SKM-1 treated with dmso at 0.1 percent for 144 hours (cell line): ENCODE results near the gene PBX3.

Experiments used
- DNase-seq: peaks from one replicate; lab custom pipeline; 2025; ENCODE audit not compliant: unreplicated experiment; lab: John Stamatoyannopoulos, UW

Gene PBX3

GRCh38 chr9:125932012-125932411, 184.8 kb downstream of the PBX3 start:
- DNase-seq = no peak

- no peak for DNase-seq
These were observed 185.7 kb downstream of the PBX3 start for GRCh38 chr9:125932746-125933455.

- no peak for DNase-seq
These were observed 195.0 kb downstream of the PBX3 start for GRCh38 chr9:125942125-125942524.

GRCh38 chr9:125943831-125944230, 196.7 kb downstream of the PBX3 start:
- no peak for DNase-seq

- DNase-seq = no peak
These were observed 199.2 kb downstream of the PBX3 start for GRCh38 chr9:125946397-125946796.

GRCh38 chr9:125948887-125949596, 201.9 kb downstream of the PBX3 start:
- no peak for DNase-seq

GRCh38 chr9:125949703-125950460, 202.7 kb downstream of the PBX3 start:
- no peak for DNase-seq

GRCh38 chr9:125950880-125951471, 203.8 kb downstream of the PBX3 start:
- DNase-seq = no peak

GRCh38 chr9:125953314-125954019, 206.3 kb downstream of the PBX3 start:
- no peak for DNase-seq

- no peak for DNase-seq
These were observed 208.9 kb downstream of the PBX3 start for GRCh38 chr9:125956102-125956501.

- DNase-seq = no peak
These were observed 212.1 kb downstream of the PBX3 start for GRCh38 chr9:125959315-125959714.

- no peak for DNase-seq
These were observed 212.9 kb downstream of the PBX3 start for GRCh38 chr9:125959951-125960619.

GRCh38 chr9:125960626-125961025, 213.5 kb downstream of the PBX3 start:
- no peak for DNase-seq

- DNase-seq = no peak
These were observed 213.9 kb downstream of the PBX3 start for GRCh38 chr9:125961072-125961471.

- no peak for DNase-seq
These were observed 216.8 kb downstream of the PBX3 start for GRCh38 chr9:125963932-125964331.

- no peak for DNase-seq
These were observed 217.6 kb downstream of the PBX3 start for GRCh38 chr9:125964702-125965225.

- DNase-seq = no peak
These were observed 218.3 kb downstream of the PBX3 start for GRCh38 chr9:125965477-125965876.

- DNase-seq = no peak
These were observed 219.3 kb downstream of the PBX3 start for GRCh38 chr9:125966466-125966865.

- no peak for DNase-seq
These were observed 220.0 kb downstream of the PBX3 start for GRCh38 chr9:125966959-125967711.
